PC-9 (cell line): ENCODE results near the gene STEAP3. TPM values are rescaled to one million over a fixed set of nuclear protein-coding genes. Genes with fewer than 3 reads are reported as not detected.

Experiments used
- BruUV-seq: library from RNA; stranded (reverse); fragments of 400-500 nt; replicated peaks from 2 replicates; lab custom pipeline; 2021; lab: Mats Ljungman, UMichigan
- CTCF ChIA-PET: fragments of 300-600 bp; sonication (Branson Sonifier 250); formaldehyde crosslinking; loops from one replicate; lab custom pipeline; 2022; ENCODE audit warnings: antibody characterized with exemption; lab: Charles Lee
- POLR2A ChIA-PET: fragments of 300-600 bp; sonication (Branson Sonifier 250); formaldehyde crosslinking; loops from one replicate; lab custom pipeline; 2022; ENCODE audit warnings: antibody characterized with exemption; ENCODE audit not compliant: unreplicated experiment; lab: Charles Lee
- DNase-seq, 2 experiments: peaks; one replicate each; pipeline versions ENCODE4 v3.0.0 to v3.0.0-alpha.2; 2015 to 2022; ENCODE audit warnings: mixed read lengths in 1 of 2
- H2AFZ ChIP-seq: fragments of 200-600 bp; sonication (generic); 2 replicates; pipeline ENCODE4 v1.8.1; 2017; ENCODE audit warnings: antibody characterized with exemption
- H3F3A ChIP-seq: fragments of 200-600 bp; sonication (generic); 2 replicates; pipeline ENCODE4 v1.8.1; 2017; ENCODE audit warnings: antibody characterized with exemption, mild to moderate bottlenecking, low read depth; ENCODE audit not compliant: insufficient read depth
- H3K27ac ChIP-seq: fragments of 200-600 bp; sonication (generic); 2 replicates; pipeline ENCODE4 v1.6.1; 2016; ENCODE audit warnings: mixed run types
- H3K27me3 ChIP-seq: fragments of 200-600 bp; sonication (generic); 2 replicates; pipeline ENCODE4 v1.6.1; 2016; ENCODE audit warnings: low read depth, mixed run types; ENCODE audit not compliant: insufficient read depth
- H3K36me3 ChIP-seq: fragments of 200-600 bp; sonication (generic); 2 replicates; pipeline ENCODE4 v1.6.1; 2016; ENCODE audit warnings: low read depth, mixed run types
- H3K4me1 ChIP-seq: fragments of 200-600 bp; sonication (generic); replicated peaks from 2 replicates; pipeline ENCODE4 v1.6.1; 2016; ENCODE audit warnings: mixed run types; ENCODE audit not compliant: insufficient read depth
- H3K4me2 ChIP-seq: fragments of 200-600 bp; sonication (generic); 2 replicates; pipeline ENCODE4 v1.6.1; 2017; ENCODE audit warnings: mixed run types
- H3K4me3 ChIP-seq: fragments of 200-600 bp; sonication (generic); 2 replicates; pipeline ENCODE4 v1.6.1; 2016; ENCODE audit warnings: mixed run types
- H3K79me2 ChIP-seq: fragments of 200-600 bp; sonication (generic); 2 replicates; pipeline ENCODE4 v1.6.1; 2017; ENCODE audit warnings: low read depth, mixed run types
- H3K9me2 ChIP-seq: fragments of 200-600 bp; sonication (generic); 2 replicates; pipeline ENCODE4 v1.8.1; 2017; ENCODE audit warnings: mild to moderate bottlenecking; ENCODE audit not compliant: insufficient read depth
- H3K9me3 ChIP-seq: fragments of 200-600 bp; sonication (generic); 2 replicates; pipeline ENCODE4 v1.8.1; 2016; ENCODE audit warnings: low read depth; ENCODE audit not compliant: insufficient read depth
- H4K20me1 ChIP-seq: fragments of 200-600 bp; sonication (generic); 2 replicates; pipeline ENCODE4 v1.8.1; 2017; ENCODE audit not compliant: insufficient read depth
- EZH2 ChIP-seq: fragments of 200-600 bp; sonication (generic); IDR thresholded peaks from 2 replicates; pipeline ENCODE4 v1.8.0; 2017; ENCODE audit warnings: antibody characterized with exemption, low read depth
- intact Hi-C: fragments of 100-400 bp; cut with micrococcal nuclease; formaldehyde crosslinking; loops from one replicate; pipeline ENCODE4 v1.10.0; 2022; ENCODE audit not compliant: unreplicated experiment
- total RNA-seq: library from RNA; stranded (reverse); gene quantifications from 2 replicates; pipeline ENCODE4 v1.2.3, GENCODE V29; 2021
- TF ChIP-seq, protein P1 (sequence below): fragments of 200-600 bp; sonication (generic); conservative IDR thresholded peaks from 2 replicates; pipeline ENCODE4 v1.6.1; 2017; ENCODE audit warnings: mixed run types, antibody characterized with exemption, mild to moderate bottlenecking, moderate library complexity

Gene STEAP3
- total RNA-seq, 1 experiment from 2014 or later, result 23.0 TPM

DNA sequence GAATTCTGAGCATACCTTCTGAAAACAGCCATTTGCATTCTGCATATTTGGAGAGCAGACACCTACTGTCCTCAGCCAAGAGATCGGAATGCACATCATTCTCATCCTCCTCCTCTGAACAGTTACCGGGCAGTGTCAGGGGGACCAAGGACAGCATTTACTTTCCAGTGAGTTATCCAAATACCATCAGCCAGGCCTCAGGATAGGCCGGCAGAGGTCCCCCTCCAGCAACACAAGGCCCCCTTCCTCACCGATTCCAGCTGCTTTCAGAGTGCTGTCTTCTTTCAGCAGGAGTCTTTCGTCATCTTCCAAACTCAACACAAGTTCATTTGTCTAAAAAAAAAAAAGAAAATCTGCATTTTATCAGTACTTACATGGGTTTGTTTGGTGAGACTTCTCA, 87.7 kb downstream of the STEAP3 start:
- Histone ChIP-seq H3F3A (peaks cover 15% of the 10 kb centered on the region), H2AFZ (no peak overlapping the region), H3K27me3 (no peaks in the 10 kb centered on the region), H3K79me2 (no peaks in the 10 kb centered on the region), H3K4me2 (no peak overlapping the region), H3K4me1 (peaks cover 19% of the 10 kb centered on the region), H3K9me3 (peaks cover 6% of the 10 kb centered on the region; the same call in 1 of the 2 replicates), H4K20me1 (no peaks in the 10 kb centered on the region), H3K9me2 (no peaks in the 10 kb centered on the region), H3K36me3 (no peaks in the 10 kb centered on the region), H3K4me3 (no peak overlapping the region), H3K27ac (no peak overlapping the region)
- ChIA-PET CTCF (no interaction called here), POLR2A (no interaction called here)
- intact Hi-C loops, result no loop called here
- no TSS peak for BruUV-seq
- no peak for TF ChIP-seq EZH2
- TF ChIP-seq, protein P1, sequence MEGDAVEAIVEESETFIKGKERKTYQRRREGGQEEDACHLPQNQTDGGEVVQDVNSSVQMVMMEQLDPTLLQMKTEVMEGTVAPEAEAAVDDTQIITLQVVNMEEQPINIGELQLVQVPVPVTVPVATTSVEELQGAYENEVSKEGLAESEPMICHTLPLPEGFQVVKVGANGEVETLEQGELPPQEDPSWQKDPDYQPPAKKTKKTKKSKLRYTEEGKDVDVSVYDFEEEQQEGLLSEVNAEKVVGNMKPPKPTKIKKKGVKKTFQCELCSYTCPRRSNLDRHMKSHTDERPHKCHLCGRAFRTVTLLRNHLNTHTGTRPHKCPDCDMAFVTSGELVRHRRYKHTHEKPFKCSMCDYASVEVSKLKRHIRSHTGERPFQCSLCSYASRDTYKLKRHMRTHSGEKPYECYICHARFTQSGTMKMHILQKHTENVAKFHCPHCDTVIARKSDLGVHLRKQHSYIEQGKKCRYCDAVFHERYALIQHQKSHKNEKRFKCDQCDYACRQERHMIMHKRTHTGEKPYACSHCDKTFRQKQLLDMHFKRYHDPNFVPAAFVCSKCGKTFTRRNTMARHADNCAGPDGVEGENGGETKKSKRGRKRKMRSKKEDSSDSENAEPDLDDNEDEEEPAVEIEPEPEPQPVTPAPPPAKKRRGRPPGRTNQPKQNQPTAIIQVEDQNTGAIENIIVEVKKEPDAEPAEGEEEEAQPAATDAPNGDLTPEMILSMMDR, result no peak
- DNase-seq, result no peak

GRCh38 chr2:119311831-119312230, 88.2 kb downstream of the STEAP3 start:
- TF ChIP-seq, protein P1, result no peak
- TF ChIP-seq EZH2, result no peak
- Histone ChIP-seq H3K9me2 (no peaks in the 10 kb centered on the region), H3K36me3 (no peaks in the 10 kb centered on the region), H3F3A (peaks cover 17% of the 10 kb centered on the region), H3K27ac (no peak overlapping the region), H4K20me1 (no peaks in the 10 kb centered on the region), H3K4me1 (peaks cover 24% of the 10 kb centered on the region), H3K4me3 (no peak overlapping the region), H2AFZ (no peak overlapping the region), H3K79me2 (no peaks in the 10 kb centered on the region), H3K27me3 (no peaks in the 10 kb centered on the region), H3K4me2 (no peak overlapping the region), H3K9me3 (peaks cover 6% of the 10 kb centered on the region; the same call in 1 of the 2 replicates)
- DNase-seq, result no peak
- CTCF ChIA-PET, result no interaction called here
- POLR2A ChIA-PET, result no interaction called here
- intact Hi-C loops, result no loop called here
- no TSS peak for BruUV-seq

Other genes with a start within 250 kb of the STEAP3 start
- gene C1QL2, start 65.1 kb upstream of the STEAP3 start, total RNA-seq, result not detected in 2 replicates
- gene C2orf76, start 143.0 kb downstream of the STEAP3 start, total RNA-seq, result 11.5 and 12.7 TPM in 2 replicates
- gene DBI, start 143.1 kb downstream of the STEAP3 start, total RNA-seq, result 128 and 265 TPM in 2 replicates
- 1.2 TPM in 2 replicates for gene TMEM37, start 208.0 kb downstream of the STEAP3 start, total RNA-seq